Ammon's horn (tissue), 1 donor: ENCODE data around the gene SF3A1.
A peak's percentile ranks its signal among the peaks of the same experiment; 100 is the strongest.
"Not testable (repeated sequence)": the region's sequence is repeated elsewhere in the genome, so short reads cannot be mapped to it uniquely, and the experiment has no call there.

Experiments
- DNase-seq: peaks from one replicate; pipeline ENCODE4 v3.0.0-alpha.2; 2016; ENCODE audit warnings: low spot score

SF3A1 gene

GRCh38 chr22:30356449-30357235, at the start of gene SF3A1, which contains the start of gene CCDC157:
TSS of gene SF3A1 (minus strand) at chr22:30356894. CDS start at chr22:30356792, 102 bp downstream.
TSS of gene CCDC157 (plus strand) at chr22:30357007. CDS start at chr22:30366001, 8,994 bp downstream.
- DNase-seq: peak; percentile 95

GRCh38 chr22:30406400-30406799, 49.7 kb upstream of the SF3A1 start:
- DNase-seq: no peak

GRCh38 chr22:30405731-30406130, 49.0 kb upstream of the SF3A1 start:
- no peak for DNase-seq

GRCh38 chr22:30404307-30404706, 47.6 kb upstream of the SF3A1 start:
- DNase-seq: no peak

GRCh38 chr22:30402766-30403104, 46.0 kb upstream of the SF3A1 start:
- DNase-seq: not testable (repeated sequence)

GRCh38 chr22:30402028-30402765, 45.5 kb upstream of the SF3A1 start:
- DNase-seq: no peak

GRCh38 chr22:30401024-30401423, 44.3 kb upstream of the SF3A1 start:
- not testable (repeated sequence) for DNase-seq

GRCh38 chr22:30400159-30400558, 43.5 kb upstream of the SF3A1 start:
- DNase-seq: no peak

- no peak for DNase-seq
Observed at GRCh38 chr22:30399718-30400117, 43.0 kb upstream of the SF3A1 start.

GRCh38 chr22:30398685-30399680, 42.3 kb upstream of the SF3A1 start:
- no peak for DNase-seq

GRCh38 chr22:30397656-30398635, 41.3 kb upstream of the SF3A1 start:
- DNase-seq: peak; percentile 36

- peak; percentile 82 for DNase-seq
Observed at GRCh38 chr22:30396871-30397655, 40.4 kb upstream of the SF3A1 start, which contains the start of gene SEC14L2. TSS of gene SEC14L2 (plus strand) at chr22:30397018. CDS start at chr22:30397117, 99 bp downstream.

GRCh38 chr22:30393885-30394284, 37.2 kb upstream of the SF3A1 start:
- DNase-seq: no peak

- DNase-seq: no peak
Observed at GRCh38 chr22:30393322-30393680, 36.6 kb upstream of the SF3A1 start.

- DNase-seq: no peak
Observed at GRCh38 chr22:30392661-30393321, 36.1 kb upstream of the SF3A1 start.

GRCh38 chr22:30390974-30391691, 34.4 kb upstream of the SF3A1 start:
- peak; percentile 88 for DNase-seq

- DNase-seq: peak; percentile 87
Observed at GRCh38 chr22:30386960-30387827, 30.5 kb upstream of the SF3A1 start, which contains the start of gene RNF215. TSS of gene RNF215 (minus strand) at chr22:30387411. CDS start at chr22:30387313, 98 bp downstream.

- no peak for DNase-seq
Observed at GRCh38 chr22:30386608-30386959, 29.9 kb upstream of the SF3A1 start.
